ENCODE measurements around the gene STK38.
"Not testable (repeated sequence)": the region's sequence is repeated elsewhere in the genome, so short reads cannot be mapped to it uniquely, and the experiment has no call there.

Gene STK38

DNA sequence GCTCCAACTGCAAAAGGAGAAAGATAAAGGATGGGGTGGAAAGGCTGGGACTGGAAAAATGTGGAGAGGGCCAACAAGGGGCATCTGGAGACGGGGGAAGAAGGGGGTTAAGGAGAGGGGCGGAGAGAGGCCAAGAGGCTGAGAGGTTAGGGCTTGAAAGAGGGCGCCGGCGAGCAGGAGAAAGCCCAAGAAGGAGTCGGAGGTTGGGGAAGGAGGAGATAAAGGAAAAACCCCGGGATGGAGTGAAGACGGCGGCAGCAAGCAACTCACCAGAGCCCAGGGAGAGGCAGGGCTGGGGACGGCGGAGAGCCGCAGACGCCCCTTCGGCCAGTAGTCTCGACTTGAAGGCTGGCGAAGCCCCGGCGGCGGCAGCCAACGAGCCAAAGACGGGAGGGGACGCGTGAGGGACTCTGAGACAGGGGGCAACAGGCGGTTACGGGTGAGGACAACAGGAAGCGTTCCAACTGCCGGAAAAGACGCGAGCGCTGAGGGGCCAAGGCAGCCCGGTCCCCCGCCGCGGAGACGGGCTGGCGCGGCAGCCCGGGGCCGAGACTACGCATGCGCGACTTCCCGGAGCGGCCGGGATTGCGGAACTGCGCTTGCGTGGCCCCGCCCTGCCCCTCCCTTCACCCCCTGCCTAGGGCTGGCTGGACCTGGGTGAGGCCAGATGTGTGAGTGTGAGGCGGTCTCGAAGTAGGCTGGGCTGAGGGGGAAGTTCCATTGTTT, at the start of gene STK38:
Gene STK38, minus strand, starts transcription at position 560 of the 726 bp plus-strand sequence. CDS start 7,277 bp downstream, outside the sequence.
- H3K4me3 ChIP-seq (ENCODE audit: low read depth, low read length), result peak within 1 kb of the TSS; percentile 86

DNA sequence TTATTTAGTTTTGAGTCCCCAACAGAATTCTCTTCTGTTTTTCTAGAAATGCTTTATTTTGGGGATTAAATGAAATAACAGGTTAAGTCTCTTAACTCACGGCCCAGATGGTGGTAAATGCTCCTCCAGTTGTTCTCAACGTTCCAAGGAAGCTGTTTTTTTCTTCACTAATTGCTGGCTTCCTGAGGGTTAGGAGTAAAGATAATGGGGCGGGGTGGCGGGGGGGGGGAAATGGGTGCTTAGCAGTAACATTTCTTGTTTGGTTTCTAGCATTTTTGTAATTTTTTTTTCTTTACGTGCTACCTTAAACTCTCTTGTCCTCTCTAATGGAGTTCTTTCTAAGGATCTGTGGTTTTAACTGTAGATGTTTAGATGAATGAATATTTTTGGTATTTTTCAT, 49.1 kb upstream of the STK38 start:
- H3K4me3 ChIP-seq (ENCODE audit: low read depth, low read length), result peak overlapping the region; percentile 97

DNA sequence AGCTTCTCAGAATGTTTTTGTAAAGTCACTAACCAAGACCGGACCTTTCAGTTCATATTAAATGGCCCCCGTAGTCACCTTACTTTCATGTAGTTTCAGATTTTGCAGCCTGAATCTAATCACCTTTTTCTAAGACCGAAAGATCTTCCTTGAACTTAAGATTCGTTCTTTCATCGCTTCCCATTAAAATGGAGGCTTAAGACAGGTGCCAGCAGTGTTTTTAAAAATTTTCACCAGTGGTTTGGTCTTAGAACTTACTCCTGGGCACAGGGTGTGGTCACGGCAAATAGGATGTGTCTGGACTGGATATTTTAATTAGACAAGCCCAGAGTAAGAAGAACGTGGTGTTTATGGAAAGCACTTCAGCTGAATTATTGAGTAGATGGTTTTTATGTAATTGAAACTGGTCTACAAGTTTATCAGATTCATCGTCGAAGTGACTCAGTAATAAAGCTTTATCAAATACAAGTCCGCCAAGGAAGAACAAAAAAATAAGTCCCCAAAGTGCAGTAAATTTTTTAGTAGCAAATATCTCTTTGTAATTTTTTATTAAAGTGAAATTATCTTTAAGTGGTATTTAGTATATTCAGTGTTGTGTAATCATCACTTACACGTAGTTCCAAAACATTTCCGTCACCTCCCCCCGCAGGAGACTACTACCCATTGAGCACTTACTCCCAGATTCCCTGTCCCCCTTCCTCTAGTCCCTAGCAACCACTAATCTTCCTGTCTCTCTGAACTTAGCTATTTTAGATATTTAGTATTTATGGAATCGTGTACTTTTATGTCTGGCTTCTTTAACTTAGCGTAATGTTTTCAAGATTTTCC, 47.8 kb upstream of the STK38 start:
- peak overlapping the region; percentile 97 for H3K4me3 ChIP-seq (ENCODE audit: low read depth, low read length)

DNA sequence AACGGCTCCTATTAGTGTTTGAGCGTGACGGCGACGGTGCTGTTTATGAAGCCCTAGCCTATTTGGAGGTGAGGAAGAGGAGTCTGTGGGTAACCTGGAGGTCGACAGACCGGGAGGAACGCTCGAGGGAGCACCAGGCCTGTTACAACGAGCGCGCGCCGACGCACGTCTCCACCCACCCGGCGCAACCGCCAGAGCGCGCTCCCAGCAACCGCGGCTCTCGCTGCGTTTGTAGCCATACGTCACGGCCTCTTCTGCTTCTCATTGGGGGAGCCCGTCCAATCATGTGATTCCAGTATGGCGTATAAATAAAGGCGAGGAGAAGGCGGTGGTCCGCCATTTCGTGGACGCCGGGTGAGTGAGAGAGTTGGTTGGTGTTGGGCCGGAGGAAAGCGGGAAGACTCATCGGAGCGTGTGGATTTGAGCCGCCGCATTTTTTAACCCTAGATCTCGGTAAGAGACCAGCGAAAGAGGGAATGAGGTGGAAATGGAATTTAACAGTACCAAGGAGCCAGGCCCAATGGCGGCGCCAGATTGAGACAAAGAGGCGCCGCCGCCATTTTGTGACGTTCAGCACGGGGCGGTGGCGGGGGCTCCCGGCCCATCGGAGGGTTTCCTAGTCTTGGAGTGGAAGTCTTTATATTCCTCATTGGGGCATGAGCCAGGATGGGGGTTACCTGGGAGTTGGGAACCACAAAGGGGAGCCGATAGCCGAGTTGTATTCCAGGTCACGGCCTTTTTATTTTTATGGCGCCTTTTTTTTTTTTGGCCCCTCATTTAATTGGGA, 46.9 kb upstream of the STK38 start, which contains the start of gene SRSF3:
Gene SRSF3, plus strand, starts transcription at position 334 of the 787 bp plus-strand sequence. CDS start 2,401 bp downstream, outside the sequence.
- peak within 1 kb of the TSS; percentile 97 for H3K4me3 ChIP-seq (ENCODE audit: low read depth, low read length)

DNA sequence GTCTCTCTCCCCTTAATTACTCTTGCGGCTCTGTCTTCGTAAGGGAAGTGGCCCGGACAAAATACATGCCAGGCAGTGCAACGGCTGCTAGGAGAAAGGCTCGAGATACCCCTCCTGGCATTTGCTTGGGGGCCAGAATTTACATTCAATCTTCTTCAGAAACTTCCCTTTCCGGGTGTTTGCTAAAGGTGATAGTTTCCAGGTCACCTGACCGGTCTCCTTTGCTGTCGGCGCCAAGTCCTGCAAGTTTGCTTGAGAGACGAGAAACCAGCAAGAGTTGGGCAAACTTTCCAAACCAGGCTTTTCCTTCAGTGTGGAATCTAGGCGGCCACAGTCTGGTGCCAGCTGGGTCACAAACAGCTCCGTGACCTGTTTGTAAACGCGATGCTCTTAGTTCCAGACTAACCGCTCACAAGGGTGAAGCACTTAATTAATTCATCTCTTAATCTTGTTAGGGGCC, 46.3 kb upstream of the STK38 start:
- peak overlapping the region; percentile 97 for H3K4me3 ChIP-seq (ENCODE audit: low read depth, low read length)

DNA sequence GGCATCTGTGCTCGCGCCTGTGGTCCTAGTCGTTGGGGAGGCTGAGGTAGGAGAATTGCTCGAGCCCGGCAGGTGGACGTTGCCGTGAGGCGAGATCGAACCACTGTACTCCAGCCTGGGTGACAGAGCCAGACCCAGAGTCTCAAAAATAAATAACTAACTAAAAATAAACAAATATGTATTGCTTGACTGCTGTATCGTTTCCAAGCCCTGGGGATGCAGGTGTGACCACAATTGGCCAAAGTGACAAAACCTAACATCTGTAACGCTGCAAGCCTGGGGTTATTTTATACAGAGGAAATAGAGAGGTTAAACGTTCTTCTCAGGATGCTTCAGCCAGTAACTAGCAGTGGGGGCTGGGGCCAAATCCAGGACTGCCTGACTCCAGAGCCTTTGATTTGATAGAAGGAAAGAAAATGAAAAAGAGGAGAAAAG, 45.0 kb upstream of the STK38 start:
- H3K4me3 ChIP-seq (ENCODE audit: low read depth, low read length), result no peak overlapping the region

DNA sequence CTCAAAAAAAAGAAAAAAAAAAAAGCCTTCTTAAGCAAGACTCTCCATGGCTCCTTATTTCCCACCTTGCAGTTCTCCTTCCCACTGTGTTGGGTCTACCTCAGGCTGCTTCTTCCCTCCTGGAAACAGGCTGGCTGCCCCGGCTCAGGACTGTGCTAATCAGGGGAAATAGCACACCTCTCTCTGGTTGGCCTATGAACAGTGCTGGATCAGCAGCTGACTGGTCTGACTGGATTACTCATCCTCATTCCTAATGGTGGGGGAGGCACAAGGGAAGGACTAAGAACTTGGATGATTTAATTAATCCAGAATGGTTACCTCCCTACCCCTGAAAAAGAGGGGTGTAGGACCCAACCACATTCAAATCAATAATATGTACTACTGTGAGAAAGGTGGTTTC, 43.0 kb upstream of the STK38 start:
- H3K4me3 ChIP-seq (ENCODE audit: low read depth, low read length), result no peak overlapping the region

DNA sequence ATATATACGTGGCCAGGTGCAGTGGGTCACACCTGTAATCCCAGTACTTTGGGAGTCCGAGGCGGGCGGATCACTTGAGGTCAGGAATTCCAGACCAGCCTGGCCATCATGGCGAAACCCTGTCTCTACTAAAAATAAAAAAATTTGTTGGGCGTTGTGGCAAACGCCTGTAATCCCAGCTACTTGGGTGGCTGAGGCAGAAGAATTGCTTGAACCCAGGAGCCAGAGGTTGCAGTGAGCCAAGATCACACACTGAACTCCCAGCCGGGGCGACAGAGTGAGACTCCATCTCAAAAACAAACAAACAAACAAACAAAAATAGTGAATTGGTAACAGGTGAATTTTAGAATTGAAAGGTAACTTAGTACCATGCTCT, 41.7 kb upstream of the STK38 start:
- not testable (repeated sequence) for H3K4me3 ChIP-seq (ENCODE audit: low read depth, low read length)

DNA sequence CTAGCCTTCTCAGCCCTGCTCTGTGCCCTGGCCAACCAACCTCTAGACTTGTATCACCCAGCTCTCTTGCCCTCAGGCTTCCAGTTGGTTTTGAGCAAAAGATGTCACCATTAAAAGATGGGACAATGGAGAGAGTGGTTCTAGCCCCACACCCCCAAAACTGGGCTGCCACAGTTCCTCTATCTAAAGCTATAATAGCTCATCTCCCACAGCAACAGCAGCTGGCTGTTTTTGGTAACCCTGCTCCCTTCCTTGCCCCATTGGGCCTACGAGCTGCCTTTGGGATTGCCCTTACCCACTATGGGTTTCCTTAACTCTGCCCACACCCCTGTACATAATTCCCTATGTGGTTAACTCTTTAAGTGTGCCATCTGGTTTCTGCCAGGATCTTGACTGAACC, 39.3 kb upstream of the STK38 start:
- H3K4me3 ChIP-seq (ENCODE audit: low read depth, low read length), result no peak overlapping the region

DNA sequence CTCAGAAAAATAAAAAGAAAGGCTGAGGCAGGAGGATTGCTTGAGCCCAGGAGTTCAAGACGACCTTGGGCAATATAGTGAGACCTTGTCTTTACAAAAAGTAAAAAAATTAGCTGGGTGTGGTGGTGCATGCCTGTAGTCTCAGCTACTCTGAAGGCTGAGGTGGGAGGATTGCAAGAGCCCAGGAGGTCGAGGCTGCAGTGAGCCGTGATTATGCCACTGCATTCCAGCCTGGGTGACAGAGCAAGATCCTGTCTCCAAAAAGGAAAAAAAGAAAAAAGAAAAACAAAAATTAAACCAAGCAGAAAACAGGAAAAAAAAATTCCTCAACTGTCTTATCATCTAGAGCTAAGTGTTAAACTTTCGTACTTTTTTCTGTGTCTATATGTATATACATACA, 34.4 kb upstream of the STK38 start:
- no peak overlapping the region for H3K4me3 ChIP-seq (ENCODE audit: low read depth, low read length)

DNA sequence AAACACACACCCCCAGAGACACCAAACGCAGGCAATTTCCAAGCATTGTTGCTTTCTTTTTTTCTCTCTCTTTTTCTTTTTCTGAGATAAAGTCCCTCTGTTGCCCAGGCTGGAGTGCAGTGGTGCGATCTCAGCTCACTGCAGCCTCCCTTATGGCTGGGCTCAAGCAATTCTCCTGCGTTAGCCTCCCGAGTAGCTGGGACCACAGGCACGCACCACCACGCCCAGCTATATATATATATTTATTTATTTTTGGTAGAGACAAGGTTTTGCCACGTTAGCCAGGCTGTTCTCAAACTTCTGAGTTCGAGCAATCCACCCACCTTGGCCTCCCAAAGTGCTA, 32.9 kb upstream of the STK38 start:
- H3K4me3 ChIP-seq (ENCODE audit: low read depth, low read length), result no peak overlapping the region

DNA sequence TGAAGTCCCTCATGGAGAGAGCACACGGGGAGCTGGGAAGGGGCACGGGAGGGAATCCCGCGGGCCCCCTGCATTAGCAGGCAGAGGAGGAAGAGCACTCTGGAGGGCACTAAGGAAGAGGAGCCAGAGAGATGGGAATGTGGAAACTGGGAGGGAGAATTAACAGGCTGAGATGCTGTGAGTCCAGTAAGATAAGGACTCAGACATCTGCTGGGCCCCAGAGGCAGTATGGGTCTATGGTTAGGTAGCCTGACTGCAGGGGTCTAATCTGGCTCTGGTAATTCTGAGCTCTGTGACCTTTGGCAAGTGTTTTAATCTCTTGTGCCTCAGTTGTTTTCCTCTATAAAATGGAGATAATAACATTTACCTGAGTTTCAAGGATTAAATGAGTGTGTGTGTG, 31.2 kb upstream of the STK38 start:
- H3K4me3 ChIP-seq (ENCODE audit: low read depth, low read length), result no peak overlapping the region

DNA sequence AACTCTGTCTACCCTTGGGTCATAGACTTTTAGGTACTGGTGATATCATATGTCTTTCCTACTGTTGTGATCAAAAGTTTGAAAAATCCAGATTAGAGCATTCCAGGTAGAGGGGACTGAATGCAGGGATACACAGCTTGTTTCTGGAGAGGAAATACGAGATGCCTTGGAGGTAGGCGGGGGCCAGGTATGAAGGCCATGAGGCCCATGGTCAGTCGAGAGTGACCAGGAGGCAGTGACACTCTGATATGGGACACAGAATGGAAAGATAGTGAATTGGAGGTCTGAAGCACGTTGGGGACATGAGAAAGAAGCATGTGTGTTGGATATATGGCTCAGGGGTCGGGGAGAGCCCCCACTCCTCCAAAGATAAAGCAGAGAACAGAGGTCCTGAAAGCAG, 30.8 kb upstream of the STK38 start:
- no peak overlapping the region for H3K4me3 ChIP-seq (ENCODE audit: low read depth, low read length)

DNA sequence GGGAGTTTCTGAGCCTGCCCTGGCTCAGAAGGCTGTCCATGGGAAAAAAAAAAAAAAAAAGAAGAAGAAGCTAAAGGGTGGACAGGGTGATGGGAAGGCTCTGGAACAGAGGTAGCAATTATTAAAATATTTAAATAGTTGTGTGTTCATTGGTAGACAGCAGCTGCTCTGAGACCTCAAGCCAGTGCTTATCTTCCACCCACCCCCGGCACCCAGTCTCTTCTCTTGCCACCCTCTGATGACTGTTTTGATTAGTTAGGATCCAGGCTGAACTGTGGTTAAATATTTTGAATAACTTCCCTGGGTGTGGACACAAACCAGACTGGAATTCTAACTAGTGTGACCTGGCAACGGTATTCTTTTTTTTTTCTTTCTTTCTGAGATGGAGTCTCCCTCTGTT, 30.0 kb upstream of the STK38 start:
- H3K4me3 ChIP-seq (ENCODE audit: low read depth, low read length), result no peak overlapping the region

DNA sequence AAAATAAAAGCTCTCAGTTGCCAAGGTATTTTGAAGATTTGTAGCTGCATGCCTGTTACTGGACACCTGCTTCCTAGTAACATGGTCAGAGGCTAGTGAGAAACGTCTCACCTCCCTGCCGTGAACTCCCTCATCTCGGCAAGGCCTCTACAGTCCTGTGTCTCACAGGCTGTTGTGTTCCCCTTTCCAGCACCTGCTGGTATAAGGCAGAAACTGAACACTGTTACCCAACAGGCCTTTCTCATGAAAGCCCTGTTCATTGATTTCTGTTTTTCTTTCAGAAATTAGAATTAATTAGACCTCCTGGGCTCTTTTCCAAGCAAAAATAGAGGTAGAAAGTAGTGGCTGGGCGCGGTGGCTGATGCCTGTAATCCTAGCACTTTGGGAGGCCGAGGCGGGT, 29.3 kb upstream of the STK38 start:
- H3K4me3 ChIP-seq (ENCODE audit: low read depth, low read length), result no peak overlapping the region

DNA sequence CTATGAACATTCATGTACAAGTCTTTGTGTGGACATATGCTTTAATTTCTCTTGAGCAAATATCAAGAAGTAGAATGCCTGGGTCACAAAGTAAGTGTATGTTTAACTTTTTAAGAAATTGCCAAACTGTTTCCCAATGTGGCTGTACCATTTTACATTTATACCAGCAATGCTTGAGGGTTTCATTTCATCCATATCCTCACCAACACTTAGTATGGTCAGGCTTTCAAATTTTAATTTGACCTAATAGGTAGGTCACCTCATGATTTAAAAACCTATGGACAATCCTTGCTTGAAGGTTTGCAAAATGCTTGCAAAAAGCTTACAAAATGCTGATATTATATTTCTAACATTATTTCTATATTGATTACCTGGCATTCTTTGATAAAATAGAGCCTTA, 27.4 kb upstream of the STK38 start:
- H3K4me3 ChIP-seq (ENCODE audit: low read depth, low read length), result no peak overlapping the region

DNA sequence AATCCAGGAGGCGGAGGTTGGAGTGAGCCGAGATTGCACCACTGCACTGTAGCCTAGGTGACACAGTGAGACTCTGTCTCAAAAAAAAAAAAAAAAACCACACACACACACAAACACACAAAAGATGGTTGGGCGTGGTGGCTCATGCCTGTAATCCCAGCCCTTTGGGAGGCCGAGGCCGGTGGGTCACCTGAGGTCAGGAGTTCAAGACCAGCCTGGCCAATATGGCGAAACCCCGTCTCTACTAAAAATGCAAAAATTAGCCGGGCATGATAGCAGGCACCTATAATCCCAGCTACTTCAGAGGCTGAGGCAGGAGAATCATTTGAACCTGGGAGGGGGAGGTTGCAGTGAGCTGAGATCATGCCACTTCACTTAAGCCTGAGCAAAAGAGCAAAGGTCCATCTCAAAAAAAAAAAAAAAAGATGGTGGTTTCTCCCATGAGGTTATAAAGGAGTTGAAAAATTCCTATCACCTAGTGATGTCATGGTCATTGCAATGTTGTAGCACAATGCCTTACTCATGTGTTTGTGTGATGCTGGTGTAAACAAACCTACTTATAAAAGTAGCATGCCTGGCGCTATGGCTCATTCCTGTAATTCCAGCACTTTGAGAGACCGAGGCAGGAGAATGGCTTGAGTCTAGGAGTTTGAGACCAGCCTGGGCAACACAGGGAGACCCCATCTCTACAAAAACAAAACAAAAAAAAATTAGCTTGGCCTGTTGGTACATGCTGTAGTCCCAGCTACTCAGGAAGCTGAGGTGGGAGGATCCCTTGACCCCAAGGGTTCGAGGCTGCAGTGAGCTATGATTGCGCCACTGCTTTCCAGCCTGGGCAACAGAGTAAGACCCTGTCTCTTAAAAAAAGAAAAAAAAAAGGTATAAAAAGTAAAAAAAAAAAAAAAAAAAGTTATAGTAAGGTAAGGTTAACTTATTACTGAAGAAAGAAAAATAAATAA, 25.4 kb upstream of the STK38 start:
- not testable (repeated sequence) for H3K4me3 ChIP-seq (ENCODE audit: low read depth, low read length)

DNA sequence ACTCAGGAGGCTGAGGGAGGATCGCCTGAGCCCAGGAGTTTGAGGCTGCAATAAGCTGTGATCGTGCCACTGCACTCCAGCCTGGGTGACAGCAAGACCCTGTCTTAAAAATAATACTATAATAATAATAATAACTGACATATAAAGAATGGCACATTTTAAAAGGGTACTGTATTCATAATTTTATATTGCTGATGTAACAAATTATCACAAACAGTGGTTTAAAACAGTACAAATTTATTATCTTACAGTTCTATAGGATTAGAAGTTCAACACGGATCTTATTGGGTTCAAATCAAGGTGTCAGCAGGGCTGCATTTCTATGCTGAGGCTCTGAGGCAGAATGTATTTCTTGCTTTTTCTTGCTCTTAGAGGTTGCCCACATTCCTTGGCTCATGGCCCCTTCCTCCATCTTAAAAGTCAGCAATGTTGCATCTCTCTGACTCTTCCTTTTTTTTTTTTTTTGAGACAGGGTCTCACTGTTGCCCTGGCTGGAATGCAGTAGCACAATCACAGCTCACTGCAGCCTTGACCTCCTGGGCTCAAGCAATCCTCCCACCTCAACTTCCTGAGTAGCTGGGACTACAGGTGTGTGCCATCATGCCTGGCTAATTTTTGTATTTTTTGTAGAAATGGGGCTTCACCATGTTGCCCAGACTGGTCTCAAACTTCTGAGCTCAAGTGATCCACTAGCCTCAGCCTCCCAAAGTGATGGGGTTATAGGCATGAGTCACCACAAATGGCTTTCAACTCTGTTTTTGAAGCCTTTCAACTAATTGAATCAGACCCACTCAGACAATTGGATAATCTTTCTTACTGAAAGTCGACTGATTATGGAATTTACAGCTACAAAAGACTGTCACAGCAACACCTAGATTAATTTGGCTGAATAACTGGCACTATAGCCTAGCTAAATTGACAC, 24.1 kb upstream of the STK38 start:
- H3K4me3 ChIP-seq (ENCODE audit: low read depth, low read length), result no peak overlapping the region

DNA sequence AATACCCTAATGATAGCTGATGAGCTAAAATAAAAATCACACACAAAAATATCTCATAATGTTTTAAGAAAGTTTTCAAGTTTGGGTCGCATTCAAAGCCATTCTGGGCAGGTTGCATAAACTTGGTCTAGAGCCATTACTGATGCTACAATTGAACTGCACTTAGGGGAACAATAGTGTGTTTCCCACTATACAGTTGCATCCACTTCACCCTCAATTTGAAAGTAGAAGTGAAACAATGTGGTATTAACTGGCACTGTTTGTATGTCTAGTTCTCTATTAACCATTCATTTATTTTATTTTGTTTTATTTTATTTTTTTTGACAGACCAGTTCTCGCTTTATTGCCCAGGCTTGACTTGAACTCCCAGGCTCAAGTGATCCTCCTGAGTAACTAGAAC, 23.0 kb upstream of the STK38 start:
- H3K4me3 ChIP-seq (ENCODE audit: low read depth, low read length), result no peak overlapping the region

All from iPS-11a (cell line).